ENCODE data around the gene COL4A1. TPM values are rescaled to one million over a fixed set of nuclear protein-coding genes. Genes with fewer than 3 reads are reported as not detected.

Gene COL4A1
- total RNA-seq, 3 donors from 2014 or later: 118 to 1,008 (median 370) TPM

- no peak for DNase-seq (ENCODE audit: low spot score in 2 of 2)
- intact Hi-C loops (cut with DNase I; ENCODE audit: low total_unique reads): no loop called here
- Histone ChIP-seq H3K27ac (peak overlapping the region in 1 of 2 donors; percentile 0), H3K4me1 (no peaks in the 10 kb centered on the region), H3K27me3 (no peaks in the 10 kb centered on the region), H3K36me3 (no peaks in the 10 kb centered on the region), H3K4me3 (no peak overlapping the region), H3K9me3 (no peaks in the 10 kb centered on the region)
- no peak for TF ChIP-seq POLR2A (IDR thresholded peaks at IDR 0.05)
- no peak for TF ChIP-seq POLR2AphosphoS5 (IDR thresholded peaks at IDR 0.05)
- TF ChIP-seq CTCF (IDR thresholded peaks at IDR 0.05): no peak
These were observed 70.5 kb downstream of the COL4A1 start for GRCh38 chr13:110236431-110236830.

GRCh38 chr13:110234532-110234931, 72.4 kb downstream of the COL4A1 start:
- Histone ChIP-seq H3K4me3 (no peak overlapping the region), H3K36me3 (no peaks in the 10 kb centered on the region), H3K4me1 (no peaks in the 10 kb centered on the region), H3K27me3 (no peaks in the 10 kb centered on the region), H3K27ac (no peak overlapping the region), H3K9me3 (no peaks in the 10 kb centered on the region)
- TF ChIP-seq CTCF (IDR thresholded peaks at IDR 0.05): no peak
- no peak for TF ChIP-seq POLR2AphosphoS5 (IDR thresholded peaks at IDR 0.05)
- TF ChIP-seq POLR2A (IDR thresholded peaks at IDR 0.05): no peak
- intact Hi-C loops (cut with DNase I; ENCODE audit: low total_unique reads): no loop called here
- no peak for DNase-seq (ENCODE audit: low spot score in 2 of 2)

GRCh38 chr13:110233951-110234280, 73.0 kb downstream of the COL4A1 start:
- H3K27ac ChIP-seq: peak overlapping the region; percentile 68 to 81
- no peaks in the 10 kb centered on the region for H3K9me3 ChIP-seq
- no peaks in the 10 kb centered on the region for H3K36me3 ChIP-seq
- no peak for DNase-seq (ENCODE audit: low spot score in 2 of 2)
- intact Hi-C loops (cut with DNase I; ENCODE audit: low total_unique reads): no loop called here
- H3K27me3 ChIP-seq: no peaks in the 10 kb centered on the region
- H3K4me1 ChIP-seq: no peaks in the 10 kb centered on the region
- H3K4me3 ChIP-seq: peak overlapping the region in 1 of 3 donors; percentile 52
- TF ChIP-seq POLR2AphosphoS5 (IDR thresholded peaks at IDR 0.05): no peak
- TF ChIP-seq CTCF (IDR thresholded peaks at IDR 0.05): no peak
- TF ChIP-seq POLR2A (IDR thresholded peaks at IDR 0.05): no peak

GRCh38 chr13:110233181-110233950, 73.6 kb downstream of the COL4A1 start:
- H3K4me1 ChIP-seq: no peaks in the 10 kb centered on the region
- intact Hi-C loops (cut with DNase I; ENCODE audit: low total_unique reads): no loop called here
- no peaks in the 10 kb centered on the region for H3K36me3 ChIP-seq
- H3K27ac ChIP-seq: peak overlapping the region; percentile 68 to 81
- H3K4me3 ChIP-seq: peak overlapping the region; percentile 10 to 52 (median 25)
- no peaks in the 10 kb centered on the region for H3K27me3 ChIP-seq
- peak; percentile 41 to 63 (median 44) for TF ChIP-seq POLR2AphosphoS5 (IDR thresholded peaks at IDR 0.05)
- no peak for TF ChIP-seq CTCF (IDR thresholded peaks at IDR 0.05)
- no peak for TF ChIP-seq POLR2A (IDR thresholded peaks at IDR 0.05)
- no peak for DNase-seq (ENCODE audit: low spot score in 2 of 2)
- no peaks in the 10 kb centered on the region for H3K9me3 ChIP-seq

GRCh38 chr13:110232756-110233155, 74.2 kb downstream of the COL4A1 start:
- Histone ChIP-seq H3K27me3 (no peaks in the 10 kb centered on the region), H3K27ac (peak overlapping the region; percentile 68 to 81), H3K36me3 (no peaks in the 10 kb centered on the region), H3K9me3 (no peaks in the 10 kb centered on the region), H3K4me1 (no peaks in the 10 kb centered on the region), H3K4me3 (peak overlapping the region; percentile 10 to 52 (median 25))
- DNase-seq (ENCODE audit: low spot score in 2 of 2): no peak
- intact Hi-C loops (cut with DNase I; ENCODE audit: low total_unique reads): no loop called here
- TF ChIP-seq POLR2A (IDR thresholded peaks at IDR 0.05) (no peak), CTCF (IDR thresholded peaks at IDR 0.05) (no peak), POLR2AphosphoS5 (IDR thresholded peaks at IDR 0.05) (no peak)
